Glomerular visceral epithelial cell (primary cell): ENCODE data around the gene HCAR3.

Experiments
- DNase-seq: peaks from one replicate; pipeline ENCODE4 v3.0.0-alpha.2; 2016; ENCODE audit errors: extremely low spot score

Gene HCAR3

GRCh38 chr12:122669397-122670070, 47.1 kb downstream of the HCAR3 start:
- DNase-seq, result peak; percentile 58

GRCh38 chr12:122668268-122668667, 48.3 kb downstream of the HCAR3 start:
- no peak for DNase-seq

GRCh38 chr12:122665759-122666158, 50.9 kb downstream of the HCAR3 start:
- no peak for DNase-seq

GRCh38 chr12:122665349-122665748, 51.3 kb downstream of the HCAR3 start:
- DNase-seq, result no peak
